HepG2 (cell line): Measurements from ENCODE around the gene NXPH4. TPM values are rescaled to one million over a fixed set of nuclear protein-coding genes. Genes with fewer than 3 reads are reported as not detected.

Experiments
- HHEX ChIP-seq: IDR thresholded peaks from 2 replicates; pipeline ENCODE4 v1.6.1; 2016; ENCODE audit warnings: control low read depth
- KDM4B ChIP-seq: sonication (generic); formaldehyde crosslinking; IDR thresholded peaks from 2 replicates; pipeline ENCODE4 v1.4.0; 2020; ENCODE audit warnings: missing genetic modification reagents
- RBM39 ChIP-seq: fragments of 200-400 bp; formaldehyde crosslinking; IDR thresholded peaks from one replicate; pipeline ENCODE4 v1.6.1; 2018; ENCODE audit warnings: antibody characterized with exemption, mild to moderate bottlenecking, low read depth, low read length; ENCODE audit not compliant: poor library complexity, severe bottlenecking
- SAFB2 ChIP-seq: sonication (generic); formaldehyde crosslinking; IDR thresholded peaks from 2 replicates; pipeline ENCODE4 v1.5.1; 2020; ENCODE audit warnings: missing genetic modification reagents, low read depth, mild to moderate bottlenecking, borderline replicate concordance
- SALL1 ChIP-seq: sonication (generic); formaldehyde crosslinking; IDR thresholded peaks from 2 replicates; pipeline ENCODE4 v1.8.0; 2022; ENCODE audit warnings: mild to moderate bottlenecking, missing genetic modification reagents
- SAP130 ChIP-seq: IDR thresholded peaks from 2 replicates; pipeline ENCODE4 v1.6.1; 2016; ENCODE audit warnings: low read depth
- SYNCRIP ChIP-seq: fragments of 200-400 bp; formaldehyde crosslinking; IDR thresholded peaks from 2 replicates; pipeline ENCODE4 v1.6.1; 2018; ENCODE audit warnings: mild to moderate bottlenecking, low read depth, low read length; ENCODE audit not compliant: insufficient read depth
- YY1 ChIP-seq: IDR thresholded peaks from 2 replicates; pipeline ENCODE4 v1.6.1; 2011; ENCODE audit warnings: low read length, low read depth, moderate library complexity, mild to moderate bottlenecking; ENCODE audit not compliant: insufficient read depth, insufficient replicate concordance
- ZNF773 ChIP-seq: sonication (generic); formaldehyde crosslinking; IDR thresholded peaks from 2 replicates; pipeline ENCODE4 v1.4.0; 2020; ENCODE audit warnings: missing genetic modification reagents, borderline replicate concordance
- polyA plus RNA-seq, 8 experiments: library from polyadenylated mRNA; depleted of rRNA in 3 of 8; stranded (reverse) in 7 of 8; unstranded in 1 of 8; fragments of >200 nt; fragmentation: Illumina TruSeq in 4 of 8; extraction: Trizol in 4 of 8; gene quantifications; 2 replicates each; pipeline versions ENCODE4 v1.2.1 to v1.2.3, GENCODE V29; 2011 to 2016; ENCODE audit warnings: low read depth in 4 of 8, missing spikeins in 1 of 8, mixed read lengths in 1 of 8; ENCODE audit not compliant: insufficient read depth in 1 of 8
- total RNA-seq, 5 experiments: library from RNA; depleted of rRNA; stranded (reverse); fragments of >200 nt; fragmentation: Illumina TruSeq; extraction: Trizol; gene quantifications; 2 replicates each; pipeline ENCODE4 v1.2.3, GENCODE V29; 2016; ENCODE audit warnings: low read depth in 1 of 5
- TF ChIP-seq, protein P1 (sequence below): sonication (generic); formaldehyde crosslinking; IDR thresholded peaks from 2 replicates; pipeline ENCODE4 v1.4.0; 2020; ENCODE audit warnings: missing genetic modification reagents
- TF ChIP-seq, protein P2 (sequence below): sonication (generic); formaldehyde crosslinking; conservative IDR thresholded peaks from 2 replicates; pipeline ENCODE4 v1.4.0; 2020; ENCODE audit warnings: missing genetic modification reagents
- TF ChIP-seq, protein P3 (sequence below): sonication (generic); formaldehyde crosslinking; IDR thresholded peaks from 2 replicates; pipeline ENCODE4 v1.8.0; 2022; ENCODE audit warnings: mild to moderate bottlenecking, missing genetic modification reagents, moderate library complexity
- TF ChIP-seq, protein P4 (sequence below): IDR thresholded peaks from 2 replicates; pipeline ENCODE4 v1.6.1; 2012; ENCODE audit warnings: low read length, improper control_type of control experiment
- TF ChIP-seq, protein P5 (sequence below): IDR thresholded peaks from 2 replicates; pipeline ENCODE4 v1.6.1; 2012; ENCODE audit warnings: inconsistent platforms

NXPH4 gene
- total and polyA plus RNA-seq, 2 of the 13 experiments (the other 11 are each of a cell fraction or from before 2014, with no cell fraction given) = 0.13 TPM; not detected in 1

DNA sequence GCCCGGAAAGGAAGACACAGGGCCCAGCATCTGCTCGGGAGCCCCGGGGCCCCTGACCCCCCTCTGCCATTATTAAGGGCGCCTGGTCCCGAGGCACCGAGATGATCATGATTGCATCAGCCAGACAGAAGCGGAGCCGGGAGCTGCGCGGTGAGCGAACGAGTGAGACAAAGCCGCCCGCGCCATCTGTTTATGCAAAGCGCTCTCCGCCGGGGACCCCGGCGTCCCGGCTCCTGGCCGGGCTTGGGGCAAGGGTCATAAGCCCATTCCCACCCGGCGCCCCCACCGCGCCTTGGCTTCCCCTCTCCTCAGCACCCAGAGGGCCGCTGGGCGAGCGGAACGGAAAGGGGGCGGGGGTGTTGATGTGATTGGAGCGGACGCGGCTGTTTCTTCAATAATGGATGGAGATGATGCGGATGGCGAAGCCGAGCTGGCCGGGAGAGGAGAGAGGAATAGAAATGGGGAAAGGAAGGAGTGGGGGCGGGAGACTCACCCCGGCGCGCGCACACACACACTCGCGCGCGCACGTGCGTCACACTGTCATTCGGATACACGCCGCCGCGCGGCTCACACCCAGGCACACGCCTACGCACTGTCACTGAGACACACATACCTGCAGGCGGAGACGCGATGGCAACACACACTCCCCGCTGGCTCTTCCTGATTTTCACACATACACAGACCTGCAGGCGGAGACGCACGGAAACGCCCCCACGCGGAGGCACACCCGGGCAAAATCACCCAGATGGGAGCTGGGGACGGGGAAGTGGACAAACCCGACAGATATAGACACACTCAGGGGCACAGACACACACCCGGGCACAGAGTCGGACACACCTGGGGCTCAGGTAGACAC lies 23.7 kb downstream of the NXPH4 start (continued):
- TF ChIP-seq, protein P1, sequence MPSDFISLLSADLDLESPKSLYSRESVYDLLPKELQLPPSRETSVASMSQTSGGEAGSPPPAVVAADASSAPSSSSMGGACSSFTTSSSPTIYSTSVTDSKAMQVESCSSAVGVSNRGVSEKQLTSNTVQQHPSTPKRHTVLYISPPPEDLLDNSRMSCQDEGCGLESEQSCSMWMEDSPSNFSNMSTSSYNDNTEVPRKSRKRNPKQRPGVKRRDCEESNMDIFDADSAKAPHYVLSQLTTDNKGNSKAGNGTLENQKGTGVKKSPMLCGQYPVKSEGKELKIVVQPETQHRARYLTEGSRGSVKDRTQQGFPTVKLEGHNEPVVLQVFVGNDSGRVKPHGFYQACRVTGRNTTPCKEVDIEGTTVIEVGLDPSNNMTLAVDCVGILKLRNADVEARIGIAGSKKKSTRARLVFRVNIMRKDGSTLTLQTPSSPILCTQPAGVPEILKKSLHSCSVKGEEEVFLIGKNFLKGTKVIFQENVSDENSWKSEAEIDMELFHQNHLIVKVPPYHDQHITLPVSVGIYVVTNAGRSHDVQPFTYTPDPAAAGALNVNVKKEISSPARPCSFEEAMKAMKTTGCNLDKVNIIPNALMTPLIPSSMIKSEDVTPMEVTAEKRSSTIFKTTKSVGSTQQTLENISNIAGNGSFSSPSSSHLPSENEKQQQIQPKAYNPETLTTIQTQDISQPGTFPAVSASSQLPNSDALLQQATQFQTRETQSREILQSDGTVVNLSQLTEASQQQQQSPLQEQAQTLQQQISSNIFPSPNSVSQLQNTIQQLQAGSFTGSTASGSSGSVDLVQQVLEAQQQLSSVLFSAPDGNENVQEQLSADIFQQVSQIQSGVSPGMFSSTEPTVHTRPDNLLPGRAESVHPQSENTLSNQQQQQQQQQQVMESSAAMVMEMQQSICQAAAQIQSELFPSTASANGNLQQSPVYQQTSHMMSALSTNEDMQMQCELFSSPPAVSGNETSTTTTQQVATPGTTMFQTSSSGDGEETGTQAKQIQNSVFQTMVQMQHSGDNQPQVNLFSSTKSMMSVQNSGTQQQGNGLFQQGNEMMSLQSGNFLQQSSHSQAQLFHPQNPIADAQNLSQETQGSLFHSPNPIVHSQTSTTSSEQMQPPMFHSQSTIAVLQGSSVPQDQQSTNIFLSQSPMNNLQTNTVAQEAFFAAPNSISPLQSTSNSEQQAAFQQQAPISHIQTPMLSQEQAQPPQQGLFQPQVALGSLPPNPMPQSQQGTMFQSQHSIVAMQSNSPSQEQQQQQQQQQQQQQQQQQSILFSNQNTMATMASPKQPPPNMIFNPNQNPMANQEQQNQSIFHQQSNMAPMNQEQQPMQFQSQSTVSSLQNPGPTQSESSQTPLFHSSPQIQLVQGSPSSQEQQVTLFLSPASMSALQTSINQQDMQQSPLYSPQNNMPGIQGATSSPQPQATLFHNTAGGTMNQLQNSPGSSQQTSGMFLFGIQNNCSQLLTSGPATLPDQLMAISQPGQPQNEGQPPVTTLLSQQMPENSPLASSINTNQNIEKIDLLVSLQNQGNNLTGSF (CRISPR knock-in tag) = no peak
- TF ChIP-seq SALL1 (peak; percentile 33; the same call in 1 of the 2 replicates), SYNCRIP (no peak), HHEX (CRISPR knock-in tag) (no peak), ZNF773 (CRISPR knock-in tag) (no peak), RBM39 (peak; percentile 93), SAFB2 (CRISPR knock-in tag) (no peak), SAP130 (CRISPR knock-in tag) (peak; percentile 53), YY1 (no peak), KDM4B (CRISPR knock-in tag) (no peak)
- TF ChIP-seq, protein P2, sequence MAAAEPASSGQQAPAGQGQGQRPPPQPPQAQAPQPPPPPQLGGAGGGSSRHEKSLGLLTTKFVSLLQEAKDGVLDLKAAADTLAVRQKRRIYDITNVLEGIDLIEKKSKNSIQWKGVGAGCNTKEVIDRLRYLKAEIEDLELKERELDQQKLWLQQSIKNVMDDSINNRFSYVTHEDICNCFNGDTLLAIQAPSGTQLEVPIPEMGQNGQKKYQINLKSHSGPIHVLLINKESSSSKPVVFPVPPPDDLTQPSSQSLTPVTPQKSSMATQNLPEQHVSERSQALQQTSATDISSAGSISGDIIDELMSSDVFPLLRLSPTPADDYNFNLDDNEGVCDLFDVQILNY = no peak
- TF ChIP-seq, protein P3, sequence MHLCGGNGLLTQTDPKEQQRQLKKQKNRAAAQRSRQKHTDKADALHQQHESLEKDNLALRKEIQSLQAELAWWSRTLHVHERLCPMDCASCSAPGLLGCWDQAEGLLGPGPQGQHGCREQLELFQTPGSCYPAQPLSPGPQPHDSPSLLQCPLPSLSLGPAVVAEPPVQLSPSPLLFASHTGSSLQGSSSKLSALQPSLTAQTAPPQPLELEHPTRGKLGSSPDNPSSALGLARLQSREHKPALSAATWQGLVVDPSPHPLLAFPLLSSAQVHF (CRISPR knock-in tag) = 0 out of 2 replicates have a peak, but pooled peaks have one; percentile 13
- TF ChIP-seq, protein P4, sequence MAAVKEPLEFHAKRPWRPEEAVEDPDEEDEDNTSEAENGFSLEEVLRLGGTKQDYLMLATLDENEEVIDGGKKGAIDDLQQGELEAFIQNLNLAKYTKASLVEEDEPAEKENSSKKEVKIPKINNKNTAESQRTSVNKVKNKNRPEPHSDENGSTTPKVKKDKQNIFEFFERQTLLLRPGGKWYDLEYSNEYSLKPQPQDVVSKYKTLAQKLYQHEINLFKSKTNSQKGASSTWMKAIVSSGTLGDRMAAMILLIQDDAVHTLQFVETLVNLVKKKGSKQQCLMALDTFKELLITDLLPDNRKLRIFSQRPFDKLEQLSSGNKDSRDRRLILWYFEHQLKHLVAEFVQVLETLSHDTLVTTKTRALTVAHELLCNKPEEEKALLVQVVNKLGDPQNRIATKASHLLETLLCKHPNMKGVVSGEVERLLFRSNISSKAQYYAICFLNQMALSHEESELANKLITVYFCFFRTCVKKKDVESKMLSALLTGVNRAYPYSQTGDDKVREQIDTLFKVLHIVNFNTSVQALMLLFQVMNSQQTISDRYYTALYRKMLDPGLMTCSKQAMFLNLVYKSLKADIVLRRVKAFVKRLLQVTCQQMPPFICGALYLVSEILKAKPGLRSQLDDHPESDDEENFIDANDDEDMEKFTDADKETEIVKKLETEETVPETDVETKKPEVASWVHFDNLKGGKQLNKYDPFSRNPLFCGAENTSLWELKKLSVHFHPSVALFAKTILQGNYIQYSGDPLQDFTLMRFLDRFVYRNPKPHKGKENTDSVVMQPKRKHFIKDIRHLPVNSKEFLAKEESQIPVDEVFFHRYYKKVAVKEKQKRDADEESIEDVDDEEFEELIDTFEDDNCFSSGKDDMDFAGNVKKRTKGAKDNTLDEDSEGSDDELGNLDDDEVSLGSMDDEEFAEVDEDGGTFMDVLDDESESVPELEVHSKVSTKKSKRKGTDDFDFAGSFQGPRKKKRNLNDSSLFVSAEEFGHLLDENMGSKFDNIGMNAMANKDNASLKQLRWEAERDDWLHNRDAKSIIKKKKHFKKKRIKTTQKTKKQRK = no peak
- TF ChIP-seq, protein P5, sequence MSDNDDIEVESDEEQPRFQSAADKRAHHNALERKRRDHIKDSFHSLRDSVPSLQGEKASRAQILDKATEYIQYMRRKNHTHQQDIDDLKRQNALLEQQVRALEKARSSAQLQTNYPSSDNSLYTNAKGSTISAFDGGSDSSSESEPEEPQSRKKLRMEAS = peak; percentile 52
